B cell (primary cell): ENCODE measurements around the gene PPP5C. TPM values are rescaled to one million over a fixed set of nuclear protein-coding genes. Genes with fewer than 3 reads are reported as not detected.

ENCODE experiments used
- ATAC-seq: fragments of 200-7000 bp; cut with Tn5 transposase; one replicate; pipeline ENCODE4 v1.10.0; 2021; ENCODE audit warnings: low read depth, mild to moderate bottlenecking, moderate number of reproducible peaks, moderate library complexity
- CTCF ChIA-PET: fragments of 350-600 bp; sonication (Branson Sonifier 250); formaldehyde crosslinking; loops from one replicate; lab custom pipeline; 2021; ENCODE audit warnings: antibody characterized with exemption, inconsistent platforms; lab: Charles Lee
- POLR2A ChIA-PET: fragments of 350-600 bp; sonication (Branson Sonifier 250); formaldehyde crosslinking; loops from one replicate; lab custom pipeline; 2021; ENCODE audit warnings: antibody characterized with exemption; lab: Charles Lee
- DNase-seq: peaks from one replicate; pipeline ENCODE4 v3.0.0; 2013
- H2AFZ ChIP-seq: 2 replicates; pipeline ENCODE4 v1.6.1; 2012; ENCODE audit warnings: mild to moderate bottlenecking, low read depth, low read length; ENCODE audit not compliant: insufficient read depth, poor library complexity, severe bottlenecking
- H3K27ac ChIP-seq, 2 donors: 1 replicate in 1 of 2; 2 replicates in 1 of 2; pipeline ENCODE4 v1.5.1; 2012 to 2013; ENCODE audit warnings: low read length in 2 of 2, mild to moderate bottlenecking in 2 of 2, moderate library complexity in 1 of 2
- H3K27me3 ChIP-seq, 4 experiments: fragments of 200-600 bp in 1 of 4; sonication (generic) in 1 of 4; replicated peaks in 1 of 4; 1 replicate in 2 of 4; 2 replicates in 2 of 4; pipeline versions ENCODE4 v1.6.1 to v1.7.0; 2013 to 2016; ENCODE audit warnings: low read length in 3 of 4, mild to moderate bottlenecking in 2 of 4, mixed read lengths in 1 of 4, moderate library complexity in 1 of 4; ENCODE audit not compliant: insufficient read depth in 4 of 4, control insufficient read depth in 3 of 4; ENCODE audit errors: control extremely low read depth in 1 of 4
- H3K36me3 ChIP-seq, 2 experiments: replicated peaks in 1 of 2; 1 replicate in 1 of 2; 2 replicates in 1 of 2; pipeline versions ENCODE4 v1.6.1 to v1.7.1; 2013; ENCODE audit warnings: low read length in 1 of 2; ENCODE audit not compliant: insufficient read depth in 2 of 2, control insufficient read depth in 1 of 2; ENCODE audit errors: control extremely low read depth in 1 of 2, extremely low read depth in 1 of 2
- H3K4me1 ChIP-seq, 2 donors: fragments of 200-600 bp in 1 of 2; sonication (generic) in 1 of 2; 1 replicate in 1 of 2; 2 replicates in 1 of 2; pipeline versions ENCODE4 v1.5.1 to v1.6.1; 2013 to 2017; ENCODE audit warnings: low read length in 2 of 2; ENCODE audit not compliant: control insufficient read depth in 2 of 2, insufficient read depth in 2 of 2
- H3K4me2 ChIP-seq: replicated peaks from 2 replicates; pipeline ENCODE3; 2012; ENCODE audit warnings: mild to moderate bottlenecking, low read depth, low read length; ENCODE audit not compliant: poor library complexity, severe bottlenecking
- H3K4me3 ChIP-seq, 5 experiments: fragments of 200-600 bp in 1 of 5; sonication (generic) in 1 of 5; 1 replicate in 3 of 5; 2 replicates in 2 of 5; pipeline versions ENCODE4 v1.5.1 to v1.7.0; 2011 to 2016; ENCODE audit warnings: low read length in 4 of 5, mild to moderate bottlenecking in 4 of 5, low read depth in 2 of 5, control low read depth in 1 of 5, moderate library complexity in 1 of 5; ENCODE audit not compliant: insufficient read depth in 1 of 5; ENCODE audit errors: control extremely low read depth in 1 of 5, extremely low read depth in 1 of 5
- H3K79me2 ChIP-seq: fragments of 200-600 bp; sonication (generic); one replicate; pipeline ENCODE4 v1.6.0; 2016; ENCODE audit warnings: low read length; ENCODE audit not compliant: control insufficient read depth, insufficient read depth
- H3K9ac ChIP-seq: fragments of 200-600 bp; sonication (generic); 2 replicates; pipeline ENCODE4 v1.6.1; 2017; ENCODE audit warnings: mild to moderate bottlenecking, low read length, moderate library complexity
- H3K9me3 ChIP-seq, 3 donors: one replicate each; pipeline versions ENCODE4 v1.6.1 to v1.7.1; 2013; ENCODE audit warnings: low read length in 2 of 3; ENCODE audit not compliant: control insufficient read depth in 2 of 3, insufficient read depth in 1 of 3; ENCODE audit errors: control extremely low read depth in 1 of 3
- H4K20me1 ChIP-seq: 2 replicates; pipeline ENCODE4 v1.6.0; 2012; ENCODE audit warnings: mild to moderate bottlenecking, low read length; ENCODE audit not compliant: insufficient read depth, control insufficient read depth, poor library complexity, severe bottlenecking
- H3K27ac Mint-ChIP-seq: one replicate; pipeline ENCODE4 v1.8.0; 2021; ENCODE audit warnings: mixed read lengths
- H3K27me3 Mint-ChIP-seq: one replicate; pipeline ENCODE4 v1.8.0; 2021; ENCODE audit warnings: mixed read lengths
- H3K4me1 Mint-ChIP-seq: one replicate; pipeline ENCODE4 v1.8.0; 2021; ENCODE audit warnings: mixed read lengths
- H3K4me3 Mint-ChIP-seq: one replicate; pipeline ENCODE4 v1.8.0; 2021; ENCODE audit warnings: mixed read lengths
- H3K9me3 Mint-ChIP-seq: one replicate; pipeline ENCODE4 v1.8.0; 2022; ENCODE audit warnings: mixed read lengths; ENCODE audit not compliant: insufficient read depth
- EZH2 ChIP-seq: IDR thresholded peaks from 2 replicates; pipeline ENCODE4 v1.6.1; 2012; ENCODE audit warnings: borderline replicate concordance, low read depth, mild to moderate bottlenecking, moderate library complexity, low read length; ENCODE audit not compliant: insufficient read depth, poor library complexity, severe bottlenecking
- WGBS: methylation state at CpG from one replicate; pipeline ENCODE4 v1.1.5; 2013; ENCODE audit warnings: missing lambda C conversion rate; ENCODE audit not compliant: insufficient coverage; 5-methylcytosine and 5-hydroxymethylcytosine counted together
- intact Hi-C: fragments of 100-400 bp; cut with micrococcal nuclease; formaldehyde crosslinking; loops from one replicate; pipeline ENCODE4 v1.10.0; 2022
- polyA plus RNA-seq: library from polyadenylated mRNA; depleted of rRNA; stranded (reverse); fragments of >200 nt; gene quantifications from 2 replicates; pipeline ENCODE4 v1.2.3, GENCODE V29; 2012
- total RNA-seq, 2 donors: library from RNA; stranded (reverse); fragments of 120-200 nt in 1 of 2; gene quantifications; 1 replicate in 1 of 2; 2 replicates in 1 of 2; pipeline versions ENCODE4 v1.2.3 to v1.2.4, GENCODE V29; 2013 to 2022
- TF ChIP-seq, protein P1 (sequence below): fragments of 200-600 bp; IDR thresholded peaks from one replicate; pipeline ENCODE4 v1.8.0; 2022; ENCODE audit warnings: antibody characterized with exemption, mild to moderate bottlenecking

The PPP5C gene
- total and polyA plus RNA-seq, 2 donors (not counting 1 experiment from before 2014, with no cell fraction given) = 51.2 to 70.5 TPM

DNA sequence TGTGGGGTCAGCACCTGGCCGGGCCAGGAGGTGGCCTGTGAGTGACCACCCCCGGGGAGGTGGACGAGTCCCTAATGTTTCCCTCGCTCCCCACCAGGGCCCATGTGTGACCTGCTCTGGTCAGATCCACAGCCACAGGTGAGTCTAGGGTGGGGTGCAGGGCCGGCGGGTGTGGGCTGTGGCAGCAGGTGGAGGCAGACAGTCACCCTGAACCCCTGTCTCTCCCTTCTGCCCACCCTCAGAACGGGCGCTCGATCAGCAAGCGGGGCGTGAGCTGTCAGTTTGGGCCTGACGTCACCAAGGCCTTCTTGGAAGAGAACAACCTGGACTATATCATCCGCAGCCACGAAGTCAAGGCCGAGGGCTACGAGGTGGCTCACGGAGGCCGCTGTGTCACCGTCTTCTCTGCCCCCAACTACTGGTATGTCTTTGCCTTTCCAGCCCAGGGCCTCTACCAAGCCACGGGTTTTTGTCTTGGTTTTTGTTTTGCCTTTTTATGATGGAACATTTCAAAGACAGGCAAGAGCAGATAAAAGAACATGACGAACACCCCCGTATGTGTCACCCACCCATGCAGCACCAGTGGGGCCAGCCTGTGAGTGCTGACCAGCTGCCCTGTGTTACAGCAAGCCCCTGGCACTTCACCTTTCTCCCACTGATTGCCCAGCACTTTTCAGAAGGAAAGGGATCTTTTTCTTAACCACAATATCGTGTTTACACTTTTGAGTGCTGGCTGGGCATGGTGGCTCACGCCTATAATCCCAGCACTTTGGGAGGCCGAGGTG is 41.6 kb downstream of the PPP5C start:
- WGBS = 97% methylated on average over 21 of the region's 25 CpGs
- Histone ChIP-seq H3K4me2 (no peak overlapping the region), H2AFZ (no peak overlapping the region), H4K20me1 (no peaks in the 10 kb centered on the region), H3K4me1 (no peaks in the 10 kb centered on the region), H3K79me2 (no peaks in the 10 kb centered on the region), H3K9me3 (no peaks in the 10 kb centered on the region), H3K4me3 (no peak overlapping the region), H3K27me3 (no peaks in the 10 kb centered on the region), H3K27ac (no peak overlapping the region), H3K36me3 (peaks cover 0 to 61% of the 10 kb centered on the region in 2 experiments), H3K9ac (no peak overlapping the region)
- ChIA-PET POLR2A (no interaction called here), CTCF (no interaction called here)
- ATAC-seq (no peak), DNase-seq (no peak)
- H3K4me1 Mint-ChIP-seq = no peaks in the 10 kb centered on the region
- H3K27me3 Mint-ChIP-seq = no peaks in the 10 kb centered on the region
- H3K4me3 Mint-ChIP-seq = no peak overlapping the region
- TF ChIP-seq, protein P1, sequence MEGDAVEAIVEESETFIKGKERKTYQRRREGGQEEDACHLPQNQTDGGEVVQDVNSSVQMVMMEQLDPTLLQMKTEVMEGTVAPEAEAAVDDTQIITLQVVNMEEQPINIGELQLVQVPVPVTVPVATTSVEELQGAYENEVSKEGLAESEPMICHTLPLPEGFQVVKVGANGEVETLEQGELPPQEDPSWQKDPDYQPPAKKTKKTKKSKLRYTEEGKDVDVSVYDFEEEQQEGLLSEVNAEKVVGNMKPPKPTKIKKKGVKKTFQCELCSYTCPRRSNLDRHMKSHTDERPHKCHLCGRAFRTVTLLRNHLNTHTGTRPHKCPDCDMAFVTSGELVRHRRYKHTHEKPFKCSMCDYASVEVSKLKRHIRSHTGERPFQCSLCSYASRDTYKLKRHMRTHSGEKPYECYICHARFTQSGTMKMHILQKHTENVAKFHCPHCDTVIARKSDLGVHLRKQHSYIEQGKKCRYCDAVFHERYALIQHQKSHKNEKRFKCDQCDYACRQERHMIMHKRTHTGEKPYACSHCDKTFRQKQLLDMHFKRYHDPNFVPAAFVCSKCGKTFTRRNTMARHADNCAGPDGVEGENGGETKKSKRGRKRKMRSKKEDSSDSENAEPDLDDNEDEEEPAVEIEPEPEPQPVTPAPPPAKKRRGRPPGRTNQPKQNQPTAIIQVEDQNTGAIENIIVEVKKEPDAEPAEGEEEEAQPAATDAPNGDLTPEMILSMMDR = no peak
- TF ChIP-seq EZH2 = no peak
- H3K9me3 Mint-ChIP-seq = no peaks in the 10 kb centered on the region
- intact Hi-C loops = no loop called here
- H3K27ac Mint-ChIP-seq = no peak overlapping the region

DNA sequence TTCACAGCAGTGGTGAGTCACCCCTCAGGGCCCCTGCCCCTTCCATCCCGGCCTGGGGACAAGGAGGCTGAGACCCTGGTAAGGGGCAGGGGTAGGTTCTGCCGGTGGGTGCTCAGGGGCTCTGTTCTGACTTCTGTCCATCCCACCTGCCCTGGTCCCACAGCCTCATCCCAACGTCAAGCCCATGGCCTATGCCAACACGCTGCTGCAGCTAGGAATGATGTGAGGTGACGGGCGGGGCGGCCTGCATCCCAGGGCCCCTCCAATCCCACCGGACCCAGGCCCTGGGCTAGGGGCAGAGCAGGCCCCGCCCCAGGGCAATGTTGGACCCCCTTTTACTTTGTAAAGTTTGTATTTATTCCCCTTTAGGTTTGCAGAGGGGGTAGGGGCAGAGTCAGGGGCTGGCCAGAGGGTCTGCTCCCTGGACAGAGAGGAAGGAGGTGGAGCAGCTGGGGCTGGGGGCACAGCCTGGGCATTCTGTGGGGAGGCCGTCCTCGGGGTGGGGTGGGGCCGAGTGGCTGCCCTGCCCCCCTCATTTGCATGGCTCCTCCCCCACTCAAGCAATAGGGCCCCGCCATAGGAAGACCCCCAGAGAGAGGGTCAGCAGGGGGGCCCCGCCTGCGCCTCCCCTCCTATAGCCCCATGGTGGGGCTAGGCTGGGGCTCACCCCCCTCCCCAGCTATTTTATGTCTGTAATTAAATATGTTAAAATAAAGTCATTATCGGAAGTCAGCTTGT is 43.4 kb downstream of the PPP5C start:
- no peaks in the 10 kb centered on the region for H3K27me3 Mint-ChIP-seq
- ATAC-seq (no peak), DNase-seq (no peak)
- ChIA-PET CTCF (no interaction called here), POLR2A (no interaction called here)
- H3K4me2 ChIP-seq = no peak overlapping the region
- H3K9me3 Mint-ChIP-seq = no peaks in the 10 kb centered on the region
- no peak overlapping the region for H3K4me3 Mint-ChIP-seq
- no peaks in the 10 kb centered on the region for H3K9me3 ChIP-seq
- H3K36me3 ChIP-seq = peaks cover 0 to 46% of the 10 kb centered on the region in 2 experiments
- no peak overlapping the region for H3K27ac Mint-ChIP-seq
- no peak overlapping the region for H3K27ac ChIP-seq
- intact Hi-C loops = no loop called here
- H4K20me1 ChIP-seq = no peaks in the 10 kb centered on the region
- H2AFZ ChIP-seq = no peak overlapping the region
- WGBS = 97% methylated on average over 7 of the region's 16 CpGs
- TF ChIP-seq, protein P1 = no peak
- TF ChIP-seq EZH2 = no peak
- H3K4me1 Mint-ChIP-seq = peaks cover 4% of the 10 kb centered on the region
- no peak overlapping the region for H3K4me3 ChIP-seq
- no peak overlapping the region for H3K9ac ChIP-seq
- peaks cover 0 to 3% of the 10 kb centered on the region in 2 donors for H3K4me1 ChIP-seq
- H3K79me2 ChIP-seq = no peaks in the 10 kb centered on the region
- no peaks in the 10 kb centered on the region for H3K27me3 ChIP-seq
